ENCODE data around the gene LAMTOR4. TPM values are rescaled to one million over a fixed set of nuclear protein-coding genes. Genes with fewer than 3 reads are reported as not detected.

LAMTOR4 gene
- total and polyA plus RNA-seq, 7 donors: 48.7 to 141 (median 74.6) TPM

DNA sequence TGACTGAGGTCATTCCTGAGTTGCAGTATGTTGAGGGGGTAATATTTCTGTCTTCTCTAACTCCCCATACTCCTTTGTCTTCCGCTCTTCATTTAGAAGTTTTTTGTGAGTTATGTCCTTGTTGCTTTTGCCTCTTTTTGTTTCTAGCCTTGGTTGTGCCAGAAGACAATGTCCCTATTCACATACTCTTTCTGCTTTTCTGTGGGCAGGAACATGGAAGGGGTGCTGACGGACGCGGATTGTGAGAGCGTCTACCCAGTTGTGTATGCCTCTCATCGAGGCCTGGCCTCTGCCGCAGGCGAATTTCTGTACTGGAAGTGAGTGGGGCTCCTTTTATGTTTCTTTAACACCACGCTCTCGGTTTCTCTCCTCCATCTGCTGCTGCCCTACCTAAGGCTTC, 49.5 kb downstream of the LAMTOR4 start:
- no peak overlapping the region for H3K4me3 ChIP-seq
- WGBS, 3 donors: 90 to 94% (median 92%) methylated on average over 10 of the region's 10 CpGs
- ATAC-seq: no peak
- no peaks in the 10 kb centered on the region for H3K9me3 ChIP-seq
- DNase-seq: no peak
- TF ChIP-seq, protein P1, sequence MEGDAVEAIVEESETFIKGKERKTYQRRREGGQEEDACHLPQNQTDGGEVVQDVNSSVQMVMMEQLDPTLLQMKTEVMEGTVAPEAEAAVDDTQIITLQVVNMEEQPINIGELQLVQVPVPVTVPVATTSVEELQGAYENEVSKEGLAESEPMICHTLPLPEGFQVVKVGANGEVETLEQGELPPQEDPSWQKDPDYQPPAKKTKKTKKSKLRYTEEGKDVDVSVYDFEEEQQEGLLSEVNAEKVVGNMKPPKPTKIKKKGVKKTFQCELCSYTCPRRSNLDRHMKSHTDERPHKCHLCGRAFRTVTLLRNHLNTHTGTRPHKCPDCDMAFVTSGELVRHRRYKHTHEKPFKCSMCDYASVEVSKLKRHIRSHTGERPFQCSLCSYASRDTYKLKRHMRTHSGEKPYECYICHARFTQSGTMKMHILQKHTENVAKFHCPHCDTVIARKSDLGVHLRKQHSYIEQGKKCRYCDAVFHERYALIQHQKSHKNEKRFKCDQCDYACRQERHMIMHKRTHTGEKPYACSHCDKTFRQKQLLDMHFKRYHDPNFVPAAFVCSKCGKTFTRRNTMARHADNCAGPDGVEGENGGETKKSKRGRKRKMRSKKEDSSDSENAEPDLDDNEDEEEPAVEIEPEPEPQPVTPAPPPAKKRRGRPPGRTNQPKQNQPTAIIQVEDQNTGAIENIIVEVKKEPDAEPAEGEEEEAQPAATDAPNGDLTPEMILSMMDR (IDR thresholded peaks at IDR 0.05): no peak
- intact Hi-C loops (cut with DNase I): no loop called here
- H3K4me1 ChIP-seq: no peaks in the 10 kb centered on the region
- H3K27me3 ChIP-seq (ENCODE audit: insufficient read depth in 3 of 3, low read length in 2 of 3): peaks cover 0 to 4% (median 2%) of the 10 kb centered on the region in 3 donors
- no peaks in the 10 kb centered on the region for H3K36me3 ChIP-seq (ENCODE audit: insufficient read depth in 1 of 2, low read depth in 1 of 2)
- no peak overlapping the region for H3K27ac ChIP-seq

DNA sequence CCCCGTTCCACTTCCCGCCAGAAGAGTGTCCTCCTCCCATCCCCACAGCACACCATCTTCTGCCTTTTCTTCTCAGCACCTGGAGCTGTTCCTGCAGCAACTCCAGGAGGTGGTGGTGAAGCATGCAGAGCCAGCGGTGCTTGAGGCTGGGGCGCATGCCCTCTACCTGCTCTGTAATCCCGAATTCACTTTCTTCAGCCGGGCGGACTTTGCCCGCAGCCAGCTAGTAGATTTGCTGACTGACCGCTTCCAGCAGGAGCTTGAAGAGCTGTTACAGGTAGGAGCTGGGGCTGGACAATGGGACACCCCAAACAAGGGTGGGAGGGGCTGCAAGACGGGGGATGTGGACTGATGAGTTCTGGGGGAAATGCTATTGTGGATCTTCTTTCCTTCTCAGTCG, 52.0 kb downstream of the LAMTOR4 start:
- H3K27me3 ChIP-seq (ENCODE audit: insufficient read depth in 3 of 3, low read length in 2 of 3): peaks cover 0 to 2% (median 0%) of the 10 kb centered on the region in 3 donors
- 83 to 87% (median 85%) methylated on average over 11 of the region's 11 CpGs for WGBS, 3 donors
- DNase-seq (no peak), ATAC-seq (no peak)
- no peaks in the 10 kb centered on the region for H3K36me3 ChIP-seq (ENCODE audit: insufficient read depth in 1 of 2, low read depth in 1 of 2)
- no peaks in the 10 kb centered on the region for H3K9me3 ChIP-seq
- no peak overlapping the region for H3K27ac ChIP-seq
- no peak overlapping the region for H3K4me3 ChIP-seq
- intact Hi-C loops (cut with DNase I): no loop called here
- TF ChIP-seq, protein P1 (IDR thresholded peaks at IDR 0.05): no peak
- H3K4me1 ChIP-seq: no peaks in the 10 kb centered on the region

Other genes with a start within 250 kb of the LAMTOR4 start
- 1 to 10 TPM; 4.4 to 8.9 (median 6.1) TPM for gene TRIM4, start 229.4 kb upstream of the LAMTOR4 start, total RNA-seq
- 1 to 10 TPM; 2.6 to 8.8 (median 4.3) TPM for gene TRIM4, start 229.4 kb upstream of the LAMTOR4 start, polyA plus RNA-seq
- gene GJC3, start 219.3 kb upstream of the LAMTOR4 start, total RNA-seq: under 1 TPM in 1 of 4 donors, not detected in 3; 0.34 TPM
- under 1 TPM; 0.08 to 0.52 (median 0.08) TPM for gene GJC3, start 219.3 kb upstream of the LAMTOR4 start, polyA plus RNA-seq
- gene AZGP1, start 172.9 kb upstream of the LAMTOR4 start, total RNA-seq: under 1 TPM; 0.49 to 0.82 (median 0.59) TPM
- 1 to 10 TPM in 2 of 3 donors, under 1 TPM in 1; 0.73 to 2.4 (median 1.6) TPM for gene AZGP1, start 172.9 kb upstream of the LAMTOR4 start, polyA plus RNA-seq
- gene ZKSCAN1, start 133.3 kb upstream of the LAMTOR4 start, total RNA-seq: 10 to 100 TPM; 38.5 to 40.2 (median 38.9) TPM
- 10 to 100 TPM in 1 of 3 donors, 1 to 10 TPM in 2; 5.7 to 15.8 (median 8.8) TPM for gene ZKSCAN1, start 133.3 kb upstream of the LAMTOR4 start, polyA plus RNA-seq
- gene ZSCAN21, start 99.1 kb upstream of the LAMTOR4 start, total RNA-seq: 10 to 100 TPM in 3 of 4 donors, 1 to 10 TPM in 1; 9.9 to 20.3 (median 11.7) TPM
- gene ZSCAN21, start 99.1 kb upstream of the LAMTOR4 start, polyA plus RNA-seq: 10 to 100 TPM in 2 of 3 donors, 1 to 10 TPM in 1; 6.8 to 25.6 (median 16.2) TPM
- 10 to 100 TPM; 14.6 to 23.8 (median 17.1) TPM for gene ZNF3, start 67.2 kb upstream of the LAMTOR4 start, total RNA-seq
- gene ZNF3, start 67.2 kb upstream of the LAMTOR4 start, polyA plus RNA-seq: 10 to 100 TPM; 11.2 to 26.4 (median 15.1) TPM
- gene COPS6, start 59.9 kb upstream of the LAMTOR4 start, total RNA-seq: 100 to 1,000 TPM in 3 of 4 donors, 10 to 100 TPM in 1; 82.9 to 130 (median 111) TPM
- gene COPS6, start 59.9 kb upstream of the LAMTOR4 start, polyA plus RNA-seq: 100 to 1,000 TPM; 104 to 145 (median 126) TPM
- 10 to 100 TPM; 24.6 to 34.0 (median 30.6) TPM for gene MCM7, start 47.5 kb upstream of the LAMTOR4 start, total RNA-seq
- 10 to 100 TPM; 33.3 to 40.6 (median 33.8) TPM for gene MCM7, start 47.5 kb upstream of the LAMTOR4 start, polyA plus RNA-seq
- 10 to 100 TPM in 2 of 4 donors, 1 to 10 TPM in 2; 8.8 to 12.9 (median 10.8) TPM for gene AP4M1, start 47.3 kb upstream of the LAMTOR4 start, total RNA-seq
- gene AP4M1, start 47.3 kb upstream of the LAMTOR4 start, polyA plus RNA-seq: 10 to 100 TPM; 10.9 to 19.2 (median 14.5) TPM
- 10 to 100 TPM; 26.8 to 40.5 (median 31.7) TPM for gene TAF6, start 29.6 kb upstream of the LAMTOR4 start, total RNA-seq
- 10 to 100 TPM; 31.4 to 58.4 (median 34.8) TPM for gene TAF6, start 29.6 kb upstream of the LAMTOR4 start, polyA plus RNA-seq
- gene CNPY4, start 29.3 kb upstream of the LAMTOR4 start, total RNA-seq: 1 to 10 TPM; 2.2 to 3.9 (median 2.5) TPM
- 1 to 10 TPM; 2.9 to 7.0 (median 4.4) TPM for gene CNPY4, start 29.3 kb upstream of the LAMTOR4 start, polyA plus RNA-seq
- gene MBLAC1, start 22.0 kb upstream of the LAMTOR4 start, total RNA-seq: 1 to 10 TPM in 3 of 4 donors, under 1 TPM in 1; 0.91 to 2.6 (median 1.7) TPM
- 1 to 10 TPM; 1.8 to 3.8 (median 2.7) TPM for gene MBLAC1, start 22.0 kb upstream of the LAMTOR4 start, polyA plus RNA-seq
- 10 to 100 TPM in 1 of 4 donors, 1 to 10 TPM in 3; 4.1 to 14.2 (median 7.4) TPM for gene TRAPPC14, start 9.8 kb downstream of the LAMTOR4 start, total RNA-seq
- gene TRAPPC14, start 9.8 kb downstream of the LAMTOR4 start, polyA plus RNA-seq: 10 to 100 TPM in 1 of 3 donors, 1 to 10 TPM in 2; 5.2 to 13.1 (median 9.8) TPM
- gene GAL3ST4, start 19.7 kb downstream of the LAMTOR4 start, total RNA-seq: 1 to 10 TPM in 2 of 4 donors, under 1 TPM in 2; 0.23 to 3.8 (median 0.95) TPM
- under 1 TPM; 0.45 to 0.57 (median 0.52) TPM for gene GAL3ST4, start 19.7 kb downstream of the LAMTOR4 start, polyA plus RNA-seq
- under 1 TPM; 0.16 to 0.77 (median 0.36) TPM for gene GPC2, start 28.5 kb downstream of the LAMTOR4 start, total RNA-seq
- under 1 TPM; 0.30 to 0.38 (median 0.33) TPM for gene GPC2, start 28.5 kb downstream of the LAMTOR4 start, polyA plus RNA-seq
- gene STAG3, start 29.0 kb downstream of the LAMTOR4 start, total RNA-seq: under 1 TPM; 0.25 to 0.82 (median 0.47) TPM
- under 1 TPM; 0.18 to 0.86 (median 0.51) TPM for gene STAG3, start 29.0 kb downstream of the LAMTOR4 start, polyA plus RNA-seq
- gene PVRIG, start 71.0 kb downstream of the LAMTOR4 start, total RNA-seq: under 1 TPM in 1 of 4 donors, not detected in 3; 0.61 TPM
- gene PVRIG, start 71.0 kb downstream of the LAMTOR4 start, polyA plus RNA-seq: under 1 TPM; 0.05 to 0.14 (median 0.06) TPM
- gene SPDYE3, start 158.8 kb downstream of the LAMTOR4 start, total RNA-seq: not detected
- under 1 TPM in 2 of 3 donors, not detected in 1; 0.09 to 0.19 TPM for gene SPDYE3, start 158.8 kb downstream of the LAMTOR4 start, polyA plus RNA-seq
- gene PILRB, start 209.2 kb downstream of the LAMTOR4 start, total RNA-seq: 10 to 100 TPM; 11.3 to 19.2 (median 13.4) TPM
- gene PILRB, start 209.2 kb downstream of the LAMTOR4 start, polyA plus RNA-seq: 10 to 100 TPM; 11.2 to 17.9 (median 16.4) TPM
- 1 to 10 TPM; 2.1 to 2.7 (median 2.3) TPM for gene PILRA, start 224.6 kb downstream of the LAMTOR4 start, total RNA-seq
- gene PILRA, start 224.6 kb downstream of the LAMTOR4 start, polyA plus RNA-seq: 1 to 10 TPM in 2 of 3 donors, under 1 TPM in 1; 0.93 to 2.8 (median 1.6) TPM